ENCODE measurements around the gene CCDC178. TPM values are rescaled to one million over a fixed set of nuclear protein-coding genes. Genes with fewer than 3 reads are reported as not detected.

Gene CCDC178
- polyA plus RNA-seq, 1 donor, result 0.36 TPM

- DNase-seq, result no peak
- Histone ChIP-seq H3K4me1 (ENCODE audit: control insufficient read depth, insufficient read depth, low read length) (no peaks in the 10 kb centered on the region), H3K4me3 (ENCODE audit: low read length) (no peak overlapping the region), H3K27ac (ENCODE audit: low read length) (no peak overlapping the region), H3K27me3 (ENCODE audit: control insufficient read depth, insufficient read depth, low read length) (no peaks in the 10 kb centered on the region), H3K36me3 (ENCODE audit: control insufficient read depth, insufficient read depth, low read length) (no peaks in the 10 kb centered on the region), H3K9me3 (ENCODE audit: control insufficient read depth, low read depth, low read length) (no peaks in the 10 kb centered on the region)
- WGBS (ENCODE audit: insufficient coverage, low lambda C conversion rate), result 33% methylated on average over 1 of the region's 2 CpGs
Measured at GRCh38 chr18:32922951-32923430, 517.5 kb downstream of the CCDC178 start.

- Histone ChIP-seq H3K9me3 (ENCODE audit: control insufficient read depth, low read depth, low read length) (no peaks in the 10 kb centered on the region), H3K36me3 (ENCODE audit: control insufficient read depth, insufficient read depth, low read length) (no peaks in the 10 kb centered on the region), H3K4me3 (ENCODE audit: low read length) (no peak overlapping the region), H3K4me1 (ENCODE audit: control insufficient read depth, insufficient read depth, low read length) (no peaks in the 10 kb centered on the region), H3K27ac (ENCODE audit: low read length) (no peak overlapping the region), H3K27me3 (ENCODE audit: control insufficient read depth, insufficient read depth, low read length) (no peaks in the 10 kb centered on the region)
- no CpG with 5 or more reads among the region's 8 CpGs for WGBS (ENCODE audit: insufficient coverage, low lambda C conversion rate)
- DNase-seq, result no peak
Measured at GRCh38 chr18:32920796-32921787, 519.4 kb downstream of the CCDC178 start.

- H3K36me3 ChIP-seq (ENCODE audit: control insufficient read depth, insufficient read depth, low read length), result no peaks in the 10 kb centered on the region
- no peaks in the 10 kb centered on the region for H3K27me3 ChIP-seq (ENCODE audit: control insufficient read depth, insufficient read depth, low read length)
- H3K4me1 ChIP-seq (ENCODE audit: control insufficient read depth, insufficient read depth, low read length), result no peaks in the 10 kb centered on the region
- no CpG with 5 or more reads among the region's 2 CpGs for WGBS (ENCODE audit: insufficient coverage, low lambda C conversion rate)
- no peak overlapping the region for H3K4me3 ChIP-seq (ENCODE audit: low read length)
- peak; percentile 19 to 37 for DNase-seq
- no peaks in the 10 kb centered on the region for H3K9me3 ChIP-seq (ENCODE audit: control insufficient read depth, low read depth, low read length)
- no peak overlapping the region for H3K27ac ChIP-seq (ENCODE audit: low read length)
Measured at GRCh38 chr18:32919799-32920198, 520.7 kb downstream of the CCDC178 start.

DNA sequence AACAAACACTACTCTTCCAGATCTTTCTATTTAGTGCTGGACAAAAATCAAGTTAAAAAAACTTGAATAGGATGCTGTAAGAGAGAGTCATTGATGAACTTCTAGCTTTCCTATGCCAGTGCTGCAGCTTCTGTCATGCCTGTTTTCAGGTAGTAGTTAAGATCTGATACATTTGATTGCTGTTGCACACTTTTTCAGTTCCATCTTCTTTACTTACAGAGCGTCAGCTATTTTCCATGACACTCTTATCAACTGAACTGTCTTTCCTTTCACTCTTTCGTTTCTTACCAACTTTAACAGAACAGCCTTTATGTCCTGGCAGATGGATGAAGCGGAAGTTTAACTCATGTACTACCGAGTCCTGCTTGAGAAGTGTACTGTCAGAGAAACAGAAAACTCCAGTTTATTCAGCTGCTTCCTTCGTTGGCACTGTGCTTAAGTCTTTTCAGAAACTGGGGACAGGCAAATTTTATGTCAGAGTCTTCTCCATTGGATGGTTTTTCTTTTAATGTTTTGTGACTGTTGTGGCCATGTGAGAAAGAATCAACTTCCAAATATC is 521.8 kb downstream of the CCDC178 start:
- H3K36me3 ChIP-seq (ENCODE audit: control insufficient read depth, insufficient read depth, low read length), result no peaks in the 10 kb centered on the region
- DNase-seq, result no peak
- no peak overlapping the region for H3K27ac ChIP-seq (ENCODE audit: low read length)
- H3K4me1 ChIP-seq (ENCODE audit: control insufficient read depth, insufficient read depth, low read length), result no peaks in the 10 kb centered on the region
- H3K9me3 ChIP-seq (ENCODE audit: control insufficient read depth, low read depth, low read length), result no peaks in the 10 kb centered on the region
- no peaks in the 10 kb centered on the region for H3K27me3 ChIP-seq (ENCODE audit: control insufficient read depth, insufficient read depth, low read length)
- 63% methylated on average over 2 of the region's 5 CpGs for WGBS (ENCODE audit: insufficient coverage, low lambda C conversion rate)
- no peak overlapping the region for H3K4me3 ChIP-seq (ENCODE audit: low read length)

GRCh38 chr18:32915516-32915915 is 525.0 kb downstream of the CCDC178 start:
- no peaks in the 10 kb centered on the region for H3K9me3 ChIP-seq (ENCODE audit: control insufficient read depth, low read depth, low read length)
- WGBS (ENCODE audit: insufficient coverage, low lambda C conversion rate), result no CpG with 5 or more reads among the region's 1 CpG
- no peaks in the 10 kb centered on the region for H3K27me3 ChIP-seq (ENCODE audit: control insufficient read depth, insufficient read depth, low read length)

DNA sequence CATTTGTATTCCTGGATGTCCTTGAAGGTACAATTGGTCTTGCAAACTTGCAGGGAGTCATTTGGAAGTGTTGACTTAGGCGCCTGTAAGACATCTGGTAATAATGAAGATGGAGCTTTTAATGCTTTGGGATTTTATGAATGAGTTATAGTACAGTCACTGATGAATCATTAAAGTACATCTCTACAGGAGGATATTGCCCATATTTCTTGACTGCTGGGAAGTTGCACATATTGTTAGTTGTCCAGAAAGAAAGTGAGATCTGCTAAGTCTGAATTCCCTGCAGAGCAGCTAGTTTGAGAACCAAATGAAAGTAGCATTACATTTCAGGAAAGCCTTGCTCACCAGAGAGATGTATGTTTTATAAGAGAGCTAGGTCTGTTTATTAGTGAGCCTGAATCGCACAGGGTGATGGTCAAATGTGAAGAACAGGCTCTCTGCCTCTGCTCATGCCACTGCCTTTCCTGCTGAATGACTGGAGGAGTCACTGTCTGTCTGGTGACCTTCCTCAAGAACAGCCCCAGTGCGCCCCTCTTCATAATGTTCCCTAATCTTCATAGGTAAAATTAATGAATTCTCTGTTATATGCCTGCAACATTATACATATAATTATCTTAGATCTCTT is 528.7 kb downstream of the CCDC178 start:
- Histone ChIP-seq H3K9me3 (ENCODE audit: control insufficient read depth, low read depth, low read length) (no peaks in the 10 kb centered on the region), H3K27ac (ENCODE audit: low read length) (no peak overlapping the region), H3K4me3 (ENCODE audit: low read length) (no peak overlapping the region), H3K27me3 (ENCODE audit: control insufficient read depth, insufficient read depth, low read length) (no peaks in the 10 kb centered on the region), H3K4me1 (ENCODE audit: control insufficient read depth, insufficient read depth, low read length) (no peaks in the 10 kb centered on the region), H3K36me3 (ENCODE audit: control insufficient read depth, insufficient read depth, low read length) (no peaks in the 10 kb centered on the region)
- WGBS (ENCODE audit: insufficient coverage, low lambda C conversion rate), result no CpG with 5 or more reads among the region's 3 CpGs
- no peak for DNase-seq

More at GRCh38 chr18:32915516-32915915, 525.0 kb downstream of the CCDC178 start:
- Histone ChIP-seq H3K4me3 (ENCODE audit: low read length) (no peak overlapping the region), H3K36me3 (ENCODE audit: control insufficient read depth, insufficient read depth, low read length) (no peaks in the 10 kb centered on the region), H3K4me1 (ENCODE audit: control insufficient read depth, insufficient read depth, low read length) (no peaks in the 10 kb centered on the region), H3K27ac (ENCODE audit: low read length) (no peak overlapping the region)
- DNase-seq, result no peak

- no peaks in the 10 kb centered on the region for H3K9me3 ChIP-seq (ENCODE audit: control insufficient read depth, low read depth, low read length)
- no peak overlapping the region for H3K27ac ChIP-seq (ENCODE audit: low read length)
- no peaks in the 10 kb centered on the region for H3K27me3 ChIP-seq (ENCODE audit: control insufficient read depth, insufficient read depth, low read length)
- no peaks in the 10 kb centered on the region for H3K36me3 ChIP-seq (ENCODE audit: control insufficient read depth, insufficient read depth, low read length)
- DNase-seq, result no peak
- no peak overlapping the region for H3K4me3 ChIP-seq (ENCODE audit: low read length)
- WGBS (ENCODE audit: insufficient coverage, low lambda C conversion rate), result 83% methylated on average over 4 of the region's 5 CpGs
- H3K4me1 ChIP-seq (ENCODE audit: control insufficient read depth, insufficient read depth, low read length), result no peaks in the 10 kb centered on the region
Measured at GRCh38 chr18:32910694-32911296, 529.7 kb downstream of the CCDC178 start.

GRCh38 chr18:32909798-32910561 is 530.5 kb downstream of the CCDC178 start:
- no peak for DNase-seq
- no peaks in the 10 kb centered on the region for H3K36me3 ChIP-seq (ENCODE audit: control insufficient read depth, insufficient read depth, low read length)
- no peaks in the 10 kb centered on the region for H3K9me3 ChIP-seq (ENCODE audit: control insufficient read depth, low read depth, low read length)
- 80% methylated on average over 1 of the region's 5 CpGs for WGBS (ENCODE audit: insufficient coverage, low lambda C conversion rate)
- no peaks in the 10 kb centered on the region for H3K4me1 ChIP-seq (ENCODE audit: control insufficient read depth, insufficient read depth, low read length)
- H3K27ac ChIP-seq (ENCODE audit: low read length), result no peak overlapping the region
- no peak overlapping the region for H3K4me3 ChIP-seq (ENCODE audit: low read length)
- H3K27me3 ChIP-seq (ENCODE audit: control insufficient read depth, insufficient read depth, low read length), result no peaks in the 10 kb centered on the region

- Histone ChIP-seq H3K9me3 (ENCODE audit: control insufficient read depth, low read depth, low read length) (no peaks in the 10 kb centered on the region), H3K27ac (ENCODE audit: low read length) (no peak overlapping the region), H3K4me3 (ENCODE audit: low read length) (no peak overlapping the region), H3K36me3 (ENCODE audit: control insufficient read depth, insufficient read depth, low read length) (no peaks in the 10 kb centered on the region), H3K4me1 (ENCODE audit: control insufficient read depth, insufficient read depth, low read length) (no peaks in the 10 kb centered on the region), H3K27me3 (ENCODE audit: control insufficient read depth, insufficient read depth, low read length) (no peaks in the 10 kb centered on the region)
- DNase-seq, result no peak
- no CpG with 5 or more reads among the region's 7 CpGs for WGBS (ENCODE audit: insufficient coverage, low lambda C conversion rate)
Measured at GRCh38 chr18:32908424-32908805, 532.1 kb downstream of the CCDC178 start.
